GM12878 (cell line): ENCODE measurements around the gene NBR1. TPM values are rescaled to one million over a fixed set of nuclear protein-coding genes. Genes with fewer than 3 reads are reported as not detected.
A peak's percentile ranks its signal among the peaks of the same experiment; 100 is the strongest.

Experiments
- CREB1 ChIP-seq: IDR thresholded peaks from 2 replicates; pipeline ENCODE4 v1.6.1; 2012; ENCODE audit warnings: low read depth, mild to moderate bottlenecking, inconsistent platforms
- EZH2 ChIP-seq: IDR thresholded peaks from 2 replicates; pipeline ENCODE4 v1.6.1; 2012; ENCODE audit warnings: low read depth, mild to moderate bottlenecking, control low read depth, inconsistent platforms, low read length, borderline replicate concordance; ENCODE audit not compliant: control insufficient read depth
- IKZF1 ChIP-seq: fragments of 450-650 bp; conservative IDR thresholded peaks from 2 replicates; pipeline ENCODE4 v1.6.1; 2017; ENCODE audit warnings: antibody characterized with exemption, mild to moderate bottlenecking
- IKZF2 ChIP-seq, 2 experiments: fragments of 450-650 bp; IDR thresholded peaks; 2 replicates each; pipeline ENCODE4 v1.6.1; 2017; ENCODE audit warnings: mild to moderate bottlenecking in 2 of 2, moderate library complexity in 2 of 2
- IRF4 ChIP-seq: IDR thresholded peaks from 2 replicates; pipeline ENCODE4 v1.6.1; 2011; ENCODE audit warnings: low read depth, low read length
- NFYA ChIP-seq: IDR thresholded peaks from 2 replicates; pipeline ENCODE4 v1.6.1; 2011; ENCODE audit warnings: low read depth, mild to moderate bottlenecking, low read length, improper control_type of control experiment, borderline replicate concordance
- PAX8 ChIP-seq: fragments of 450-650 bp; IDR thresholded peaks from 2 replicates; pipeline ENCODE4 v1.6.1; 2017; ENCODE audit warnings: mild to moderate bottlenecking, moderate library complexity
- SIN3A ChIP-seq: IDR thresholded peaks from 2 replicates; pipeline ENCODE4 v1.6.1; 2012; ENCODE audit warnings: low read depth, low read length, improper control_type of control experiment
- TCF12 ChIP-seq: IDR thresholded peaks from 2 replicates; pipeline ENCODE4 v1.6.1; 2011; ENCODE audit warnings: low read depth, mild to moderate bottlenecking, low read length
- TCF7 ChIP-seq: IDR thresholded peaks from 2 replicates; pipeline ENCODE4 v1.6.1; 2014; ENCODE audit warnings: antibody characterized with exemption, borderline replicate concordance
- ZNF384 ChIP-seq: IDR thresholded peaks from 2 replicates; pipeline ENCODE4 v1.6.1; 2012; ENCODE audit warnings: low read depth, mild to moderate bottlenecking, low read length, improper control_type of control experiment, borderline replicate concordance
- polyA plus RNA-seq, 11 experiments: library from polyadenylated mRNA; depleted of rRNA in 4 of 11; unstranded in 6 of 11; stranded (reverse) in 5 of 11; fragments of >200 nt; fragmentation: Nextera tagmentation in 4 of 11; fragmentation: Illumina TruSeq in 1 of 11; extraction: Ambion mirVana in 4 of 11; extraction: Trizol in 1 of 11; gene quantifications; 1 replicate in 1 of 11; 2 replicates in 10 of 11; pipeline versions ENCODE4 v1.2.1 to v1.2.3, GENCODE V29; 2011 to 2016; ENCODE audit warnings: inconsistent platforms in 2 of 11, missing spikeins in 2 of 11, low read depth in 1 of 11
- total RNA-seq, 4 experiments: library from RNA; depleted of rRNA in 3 of 4; stranded (reverse); fragments of >200 nt in 3 of 4; fragmentation: Illumina TruSeq in 1 of 4; extraction: Trizol in 1 of 4; gene quantifications; 2 replicates each; pipeline versions ENCODE4 v1.2.1 to v1.2.3, GENCODE V29; 2013 to 2021
- TF ChIP-seq, protein P1 (sequence below): fragments of 450-650 bp; IDR thresholded peaks from 2 replicates; pipeline ENCODE4 v1.6.1; 2017; ENCODE audit warnings: antibody characterized with exemption, mild to moderate bottlenecking, moderate library complexity
- TF ChIP-seq, protein P2 (sequence below): fragments of 450-650 bp; IDR thresholded peaks from 2 replicates; pipeline ENCODE4 v1.6.1; 2018; ENCODE audit warnings: mild to moderate bottlenecking, low read depth, moderate library complexity; ENCODE audit not compliant: partially characterized antibody
- TF ChIP-seq, protein P3 (sequence below): fragments of 450-650 bp; formaldehyde crosslinking; IDR thresholded peaks from 2 replicates; pipeline ENCODE4 v1.4.0; 2020; ENCODE audit warnings: mild to moderate bottlenecking, moderate library complexity
- TF ChIP-seq, protein P4 (sequence below), 3 experiments: IDR thresholded peaks in 2 of 3; conservative IDR thresholded peaks in 1 of 3; 2 replicates each; pipeline ENCODE4 v1.5.1; 2011; ENCODE audit warnings: low read depth in 3 of 3, low read length in 3 of 3, mild to moderate bottlenecking in 3 of 3, control low read depth in 2 of 3, moderate library complexity in 2 of 3, inconsistent platforms in 1 of 3, mixed read lengths in 1 of 3; ENCODE audit not compliant: control insufficient read depth in 2 of 3, insufficient read depth in 1 of 3; ENCODE audit errors: extremely low read depth in 1 of 3

NBR1 gene
- total and polyA plus RNA-seq, 10 of the 15 experiments (the other 5 are each of a cell fraction or from before 2014, with no cell fraction given), result 3.5 to 55.2 (median 28.2) TPM

DNA sequence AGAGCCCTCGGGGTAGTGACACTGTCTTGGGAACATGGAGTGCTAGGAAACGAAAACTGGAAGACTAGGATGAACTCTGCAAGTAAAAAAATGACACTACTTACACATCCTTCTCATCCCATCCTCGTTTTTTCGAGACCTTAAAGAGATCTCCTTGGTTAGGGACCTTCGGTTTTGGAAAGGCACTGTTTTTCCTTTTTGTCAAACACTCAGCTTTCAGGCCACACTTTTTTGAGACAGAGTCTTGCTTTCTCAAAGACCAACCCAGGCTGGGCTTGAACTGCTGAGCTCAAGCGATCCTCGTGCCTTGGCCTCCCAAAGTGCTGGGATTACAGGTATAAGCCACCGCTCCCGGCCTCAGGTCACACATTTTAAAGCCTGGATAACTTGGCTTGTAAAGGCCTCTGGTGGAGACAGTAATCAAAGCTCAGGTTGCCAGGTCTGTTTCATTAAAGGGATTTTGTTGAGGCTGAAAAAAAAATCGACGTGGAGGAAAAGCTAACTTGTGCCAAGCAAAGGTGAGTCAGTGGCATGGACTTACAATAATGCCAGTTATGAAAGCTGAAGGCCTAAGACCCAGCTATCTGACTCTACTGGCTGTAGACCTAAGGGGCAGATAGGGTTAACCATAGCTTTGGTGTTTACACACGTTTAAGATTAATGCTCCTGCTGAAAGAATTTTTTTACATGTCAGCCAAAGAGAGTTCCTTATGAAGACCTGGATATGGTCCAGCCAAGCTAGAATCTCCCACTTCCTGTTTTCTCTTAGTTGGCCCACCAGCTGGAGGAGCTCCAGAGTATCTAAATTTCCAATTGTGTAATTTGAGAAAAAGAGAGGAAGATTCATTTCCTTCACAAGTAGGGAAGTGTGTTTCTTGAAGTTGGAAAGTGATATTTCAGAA, 823 bp downstream of the NBR1 start (continued):
- TF ChIP-seq, protein P1, sequence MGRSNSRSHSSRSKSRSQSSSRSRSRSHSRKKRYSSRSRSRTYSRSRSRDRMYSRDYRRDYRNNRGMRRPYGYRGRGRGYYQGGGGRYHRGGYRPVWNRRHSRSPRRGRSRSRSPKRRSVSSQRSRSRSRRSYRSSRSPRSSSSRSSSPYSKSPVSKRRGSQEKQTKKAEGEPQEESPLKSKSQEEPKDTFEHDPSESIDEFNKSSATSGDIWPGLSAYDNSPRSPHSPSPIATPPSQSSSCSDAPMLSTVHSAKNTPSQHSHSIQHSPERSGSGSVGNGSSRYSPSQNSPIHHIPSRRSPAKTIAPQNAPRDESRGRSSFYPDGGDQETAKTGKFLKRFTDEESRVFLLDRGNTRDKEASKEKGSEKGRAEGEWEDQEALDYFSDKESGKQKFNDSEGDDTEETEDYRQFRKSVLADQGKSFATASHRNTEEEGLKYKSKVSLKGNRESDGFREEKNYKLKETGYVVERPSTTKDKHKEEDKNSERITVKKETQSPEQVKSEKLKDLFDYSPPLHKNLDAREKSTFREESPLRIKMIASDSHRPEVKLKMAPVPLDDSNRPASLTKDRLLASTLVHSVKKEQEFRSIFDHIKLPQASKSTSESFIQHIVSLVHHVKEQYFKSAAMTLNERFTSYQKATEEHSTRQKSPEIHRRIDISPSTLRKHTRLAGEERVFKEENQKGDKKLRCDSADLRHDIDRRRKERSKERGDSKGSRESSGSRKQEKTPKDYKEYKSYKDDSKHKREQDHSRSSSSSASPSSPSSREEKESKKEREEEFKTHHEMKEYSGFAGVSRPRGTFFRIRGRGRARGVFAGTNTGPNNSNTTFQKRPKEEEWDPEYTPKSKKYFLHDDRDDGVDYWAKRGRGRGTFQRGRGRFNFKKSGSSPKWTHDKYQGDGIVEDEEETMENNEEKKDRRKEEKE, result no peak
- TF ChIP-seq, protein P2, sequence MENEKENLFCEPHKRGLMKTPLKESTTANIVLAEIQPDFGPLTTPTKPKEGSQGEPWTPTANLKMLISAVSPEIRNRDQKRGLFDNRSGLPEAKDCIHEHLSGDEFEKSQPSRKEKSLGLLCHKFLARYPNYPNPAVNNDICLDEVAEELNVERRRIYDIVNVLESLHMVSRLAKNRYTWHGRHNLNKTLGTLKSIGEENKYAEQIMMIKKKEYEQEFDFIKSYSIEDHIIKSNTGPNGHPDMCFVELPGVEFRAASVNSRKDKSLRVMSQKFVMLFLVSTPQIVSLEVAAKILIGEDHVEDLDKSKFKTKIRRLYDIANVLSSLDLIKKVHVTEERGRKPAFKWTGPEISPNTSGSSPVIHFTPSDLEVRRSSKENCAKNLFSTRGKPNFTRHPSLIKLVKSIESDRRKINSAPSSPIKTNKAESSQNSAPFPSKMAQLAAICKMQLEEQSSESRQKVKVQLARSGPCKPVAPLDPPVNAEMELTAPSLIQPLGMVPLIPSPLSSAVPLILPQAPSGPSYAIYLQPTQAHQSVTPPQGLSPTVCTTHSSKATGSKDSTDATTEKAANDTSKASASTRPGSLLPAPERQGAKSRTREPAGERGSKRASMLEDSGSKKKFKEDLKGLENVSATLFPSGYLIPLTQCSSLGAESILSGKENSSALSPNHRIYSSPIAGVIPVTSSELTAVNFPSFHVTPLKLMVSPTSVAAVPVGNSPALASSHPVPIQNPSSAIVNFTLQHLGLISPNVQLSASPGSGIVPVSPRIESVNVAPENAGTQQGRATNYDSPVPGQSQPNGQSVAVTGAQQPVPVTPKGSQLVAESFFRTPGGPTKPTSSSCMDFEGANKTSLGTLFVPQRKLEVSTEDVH, result no peak
- TF ChIP-seq, protein P3, sequence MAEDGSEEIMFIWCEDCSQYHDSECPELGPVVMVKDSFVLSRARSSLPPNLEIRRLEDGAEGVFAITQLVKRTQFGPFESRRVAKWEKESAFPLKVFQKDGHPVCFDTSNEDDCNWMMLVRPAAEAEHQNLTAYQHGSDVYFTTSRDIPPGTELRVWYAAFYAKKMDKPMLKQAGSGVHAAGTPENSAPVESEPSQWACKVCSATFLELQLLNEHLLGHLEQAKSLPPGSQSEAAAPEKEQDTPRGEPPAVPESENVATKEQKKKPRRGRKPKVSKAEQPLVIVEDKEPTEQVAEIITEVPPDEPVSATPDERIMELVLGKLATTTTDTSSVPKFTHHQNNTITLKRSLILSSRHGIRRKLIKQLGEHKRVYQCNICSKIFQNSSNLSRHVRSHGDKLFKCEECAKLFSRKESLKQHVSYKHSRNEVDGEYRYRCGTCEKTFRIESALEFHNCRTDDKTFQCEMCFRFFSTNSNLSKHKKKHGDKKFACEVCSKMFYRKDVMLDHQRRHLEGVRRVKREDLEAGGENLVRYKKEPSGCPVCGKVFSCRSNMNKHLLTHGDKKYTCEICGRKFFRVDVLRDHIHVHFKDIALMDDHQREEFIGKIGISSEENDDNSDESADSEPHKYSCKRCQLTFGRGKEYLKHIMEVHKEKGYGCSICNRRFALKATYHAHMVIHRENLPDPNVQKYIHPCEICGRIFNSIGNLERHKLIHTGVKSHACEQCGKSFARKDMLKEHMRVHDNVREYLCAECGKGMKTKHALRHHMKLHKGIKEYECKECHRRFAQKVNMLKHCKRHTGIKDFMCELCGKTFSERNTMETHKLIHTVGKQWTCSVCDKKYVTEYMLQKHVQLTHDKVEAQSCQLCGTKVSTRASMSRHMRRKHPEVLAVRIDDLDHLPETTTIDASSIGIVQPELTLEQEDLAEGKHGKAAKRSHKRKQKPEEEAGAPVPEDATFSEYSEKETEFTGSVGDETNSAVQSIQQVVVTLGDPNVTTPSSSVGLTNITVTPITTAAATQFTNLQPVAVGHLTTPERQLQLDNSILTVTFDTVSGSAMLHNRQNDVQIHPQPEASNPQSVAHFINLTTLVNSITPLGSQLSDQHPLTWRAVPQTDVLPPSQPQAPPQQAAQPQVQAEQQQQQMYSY (CRISPR knock-in tag), result no peak
- no peak for TF ChIP-seq TCF12
- TF ChIP-seq SIN3A, result no peak
- TF ChIP-seq EZH2, result no peak
- TF ChIP-seq NFYA, result no peak
- 0 out of 2 replicates have a peak, but pooled peaks have one; percentile 15 for TF ChIP-seq IRF4
- TF ChIP-seq, protein P4, sequence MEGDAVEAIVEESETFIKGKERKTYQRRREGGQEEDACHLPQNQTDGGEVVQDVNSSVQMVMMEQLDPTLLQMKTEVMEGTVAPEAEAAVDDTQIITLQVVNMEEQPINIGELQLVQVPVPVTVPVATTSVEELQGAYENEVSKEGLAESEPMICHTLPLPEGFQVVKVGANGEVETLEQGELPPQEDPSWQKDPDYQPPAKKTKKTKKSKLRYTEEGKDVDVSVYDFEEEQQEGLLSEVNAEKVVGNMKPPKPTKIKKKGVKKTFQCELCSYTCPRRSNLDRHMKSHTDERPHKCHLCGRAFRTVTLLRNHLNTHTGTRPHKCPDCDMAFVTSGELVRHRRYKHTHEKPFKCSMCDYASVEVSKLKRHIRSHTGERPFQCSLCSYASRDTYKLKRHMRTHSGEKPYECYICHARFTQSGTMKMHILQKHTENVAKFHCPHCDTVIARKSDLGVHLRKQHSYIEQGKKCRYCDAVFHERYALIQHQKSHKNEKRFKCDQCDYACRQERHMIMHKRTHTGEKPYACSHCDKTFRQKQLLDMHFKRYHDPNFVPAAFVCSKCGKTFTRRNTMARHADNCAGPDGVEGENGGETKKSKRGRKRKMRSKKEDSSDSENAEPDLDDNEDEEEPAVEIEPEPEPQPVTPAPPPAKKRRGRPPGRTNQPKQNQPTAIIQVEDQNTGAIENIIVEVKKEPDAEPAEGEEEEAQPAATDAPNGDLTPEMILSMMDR (IDR thresholded peaks at IDR 0.05 in 2 of 3, conservative IDR thresholded peaks at IDR 0.05 in 1 of 3; ENCODE audit: control insufficient read depth in 2 of 3, extremely low read depth in 1 of 3, insufficient read depth in 1 of 3, low read depth in 3 of 3, low read length in 3 of 3), result peak in 1 of 3 experiments; percentile 27; a peak in 1 of 6 replicates
- peak; percentile 31 to 32 for TF ChIP-seq IKZF2 (IDR thresholded peaks at IDR 0.05)
- TF ChIP-seq PAX8, result 0 out of 2 replicates have a peak, but pooled peaks have one; percentile 1
- no peak for TF ChIP-seq CREB1
- no peak for TF ChIP-seq TCF7
- no peak for TF ChIP-seq ZNF384
- no peak for TF ChIP-seq IKZF1
